HUES48 (cell line): Measurements from ENCODE around the gene FABP3.

Source experiments
- H3K27ac ChIP-seq: one replicate; pipeline ENCODE4 v1.7.0; 2013; ENCODE audit warnings: low read depth, low read length, inconsistent platforms
- H3K27me3 ChIP-seq: 2 replicates; pipeline ENCODE4 v1.6.1; 2013; ENCODE audit warnings: mild to moderate bottlenecking, low read length; ENCODE audit not compliant: control insufficient read depth, insufficient read depth
- H3K36me3 ChIP-seq: 2 replicates; pipeline ENCODE4 v1.6.1; 2013; ENCODE audit warnings: low read length; ENCODE audit not compliant: control insufficient read depth, insufficient read depth
- H3K4me1 ChIP-seq: 2 replicates; pipeline ENCODE4 v1.6.1; 2013; ENCODE audit warnings: mild to moderate bottlenecking, low read length; ENCODE audit not compliant: control insufficient read depth, insufficient read depth
- H3K4me3 ChIP-seq: 2 replicates; pipeline ENCODE4 v1.5.1; 2013; ENCODE audit warnings: mild to moderate bottlenecking, low read depth, low read length
- H3K9ac ChIP-seq: 2 replicates; pipeline ENCODE4 v1.6.1; 2013; ENCODE audit warnings: mild to moderate bottlenecking, low read depth, low read length, moderate library complexity
- H3K9me3 ChIP-seq: 2 replicates; pipeline ENCODE4 v1.6.1; 2013; ENCODE audit warnings: low read length; ENCODE audit not compliant: control insufficient read depth, insufficient read depth

The FABP3 gene

GRCh38 chr1:31412732-31413404 lies 40.0 kb upstream of the FABP3 start, which contains the start of gene SERINC2:
TSS of gene SERINC2 (plus strand) at chr1:31413213. CDS start at chr1:31413266, 53 bp downstream.
- Histone ChIP-seq H3K27ac (no peak within 1 kb of the TSS), H3K9ac (peak within 1 kb of the TSS; percentile 41; the same call in 1 of the 2 replicates), H3K4me1 (peaks cover 12% of the 10 kb centered on the region), H3K9me3 (no peaks in the 10 kb centered on the region), H3K4me3 (peak within 1 kb of the TSS; percentile 95), H3K27me3 (peaks cover 7% of the 10 kb centered on the region), H3K36me3 (peaks cover 9% of the 10 kb centered on the region; the same call in 1 of the 2 replicates)

GRCh38 chr1:31412205-31412604 lies 39.3 kb upstream of the FABP3 start:
- Histone ChIP-seq H3K4me3 (0 out of 2 replicates have a peak overlapping the region, but pooled peaks have one; percentile 95), H3K9me3 (no peaks in the 10 kb centered on the region), H3K27me3 (peaks cover 7% of the 10 kb centered on the region), H3K36me3 (peaks cover 9% of the 10 kb centered on the region; the same call in 1 of the 2 replicates), H3K27ac (no peak overlapping the region), H3K9ac (no peak overlapping the region), H3K4me1 (peaks cover 12% of the 10 kb centered on the region)

GRCh38 chr1:31410871-31411270 lies 38.0 kb upstream of the FABP3 start:
- Histone ChIP-seq H3K27ac (no peak overlapping the region), H3K4me1 (peaks cover 12% of the 10 kb centered on the region), H3K4me3 (no peak overlapping the region), H3K9me3 (no peaks in the 10 kb centered on the region), H3K9ac (no peak overlapping the region), H3K36me3 (peaks cover 4% of the 10 kb centered on the region; the same call in 1 of the 2 replicates), H3K27me3 (peaks cover 7% of the 10 kb centered on the region)

GRCh38 chr1:31409946-31410858 lies 37.3 kb upstream of the FABP3 start:
- Histone ChIP-seq H3K27ac (no peak overlapping the region), H3K36me3 (no peaks in the 10 kb centered on the region), H3K27me3 (peaks cover 7% of the 10 kb centered on the region), H3K9me3 (no peaks in the 10 kb centered on the region), H3K9ac (no peak overlapping the region), H3K4me3 (no peak overlapping the region), H3K4me1 (peaks cover 12% of the 10 kb centered on the region)

- 0 out of 2 replicates have a peak, but pooled peaks cover 4% of the 10 kb centered on the region for H3K4me1 ChIP-seq
- H3K4me3 ChIP-seq: no peak overlapping the region
- no peak overlapping the region for H3K9ac ChIP-seq
- peaks cover 7% of the 10 kb centered on the region for H3K27me3 ChIP-seq
- no peaks in the 10 kb centered on the region for H3K36me3 ChIP-seq
- H3K9me3 ChIP-seq: no peaks in the 10 kb centered on the region
- no peak overlapping the region for H3K27ac ChIP-seq
These were observed 36.0 kb upstream of the FABP3 start for GRCh38 chr1:31408788-31409318.

GRCh38 chr1:31407029-31407626 lies 34.3 kb upstream of the FABP3 start:
- no peak overlapping the region for H3K27ac ChIP-seq
- no peak overlapping the region for H3K4me3 ChIP-seq
- no peak overlapping the region for H3K9ac ChIP-seq
- H3K36me3 ChIP-seq: no peaks in the 10 kb centered on the region
- no peaks in the 10 kb centered on the region for H3K9me3 ChIP-seq
- H3K27me3 ChIP-seq: peaks cover 2% of the 10 kb centered on the region
- no peaks in the 10 kb centered on the region for H3K4me1 ChIP-seq

- Histone ChIP-seq H3K27me3 (no peaks in the 10 kb centered on the region), H3K27ac (no peak overlapping the region), H3K9ac (no peak overlapping the region)
These were observed 32.8 kb upstream of the FABP3 start for GRCh38 chr1:31405578-31406245.

GRCh38 chr1:31401241-31401640 lies 28.4 kb upstream of the FABP3 start:
- H3K36me3 ChIP-seq: no peaks in the 10 kb centered on the region
- H3K9ac ChIP-seq: no peak overlapping the region
- H3K9me3 ChIP-seq: no peaks in the 10 kb centered on the region
- no peak overlapping the region for H3K4me3 ChIP-seq
- no peaks in the 10 kb centered on the region for H3K27me3 ChIP-seq
- no peaks in the 10 kb centered on the region for H3K4me1 ChIP-seq
- no peak overlapping the region for H3K27ac ChIP-seq

More at GRCh38 chr1:31405578-31406245, 32.8 kb upstream of the FABP3 start:
- H3K4me3 ChIP-seq: no peak overlapping the region
- H3K36me3 ChIP-seq: no peaks in the 10 kb centered on the region
- H3K4me1 ChIP-seq: no peaks in the 10 kb centered on the region
- no peaks in the 10 kb centered on the region for H3K9me3 ChIP-seq

- Histone ChIP-seq H3K9me3 (no peaks in the 10 kb centered on the region), H3K4me1 (no peaks in the 10 kb centered on the region), H3K36me3 (no peaks in the 10 kb centered on the region), H3K27me3 (peaks cover 8% of the 10 kb centered on the region; the same call in 1 of the 2 replicates), H3K9ac (no peak overlapping the region), H3K27ac (no peak overlapping the region), H3K4me3 (no peak overlapping the region)
These were observed 27.5 kb upstream of the FABP3 start for GRCh38 chr1:31400393-31400792.

GRCh38 chr1:31399976-31400375 lies 27.1 kb upstream of the FABP3 start:
- no peaks in the 10 kb centered on the region for H3K36me3 ChIP-seq
- no peaks in the 10 kb centered on the region for H3K9me3 ChIP-seq
- H3K9ac ChIP-seq: no peak overlapping the region
- H3K4me1 ChIP-seq: no peaks in the 10 kb centered on the region
- H3K27ac ChIP-seq: no peak overlapping the region
- H3K4me3 ChIP-seq: no peak overlapping the region
- H3K27me3 ChIP-seq: peaks cover 9% of the 10 kb centered on the region; the same call in 1 of the 2 replicates
